Stimulated activated CD4-positive, alpha-beta T cell treated with anti-CD3 and anti-CD28 coated beads, TNF-alpha, amount 100 ng/mL, for 4 hours (primary cell): ENCODE measurements around the gene TSPAN7.

ENCODE experiments used
- DNase-seq, 3 experiments: peaks; one replicate each; pipeline ENCODE4 v3.0.0-alpha.2; 2020; ENCODE audit warnings: low read depth in 3 of 3

The TSPAN7 gene

DNA sequence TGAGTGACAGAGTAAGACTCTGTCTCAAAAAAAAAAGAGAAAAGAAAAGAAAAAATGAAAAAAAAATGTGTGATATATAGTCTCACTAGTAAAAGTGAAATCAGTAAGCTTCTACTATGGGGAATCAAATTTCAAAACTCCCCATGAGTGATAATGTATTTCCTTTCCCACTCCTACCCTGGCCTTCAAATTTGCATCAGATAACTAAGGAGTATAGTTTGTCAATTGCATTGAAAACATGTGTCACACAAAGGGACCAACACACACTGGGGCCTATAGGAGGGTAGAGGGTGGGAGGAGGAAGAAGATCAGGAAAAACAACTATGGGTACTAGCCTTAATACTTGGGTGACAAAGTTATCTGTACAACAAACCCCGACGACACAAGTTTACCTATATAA, 118.4 kb downstream of the TSPAN7 start:
- no peak for DNase-seq

GRCh38 chrX:38682095-38682494, 120.8 kb downstream of the TSPAN7 start:
- DNase-seq, result no peak

- DNase-seq, result no peak
Observed at GRCh38 chrX:38692961-38693360, 131.6 kb downstream of the TSPAN7 start.

GRCh38 chrX:38694394-38694793, 133.1 kb downstream of the TSPAN7 start:
- DNase-seq, result no peak

DNA sequence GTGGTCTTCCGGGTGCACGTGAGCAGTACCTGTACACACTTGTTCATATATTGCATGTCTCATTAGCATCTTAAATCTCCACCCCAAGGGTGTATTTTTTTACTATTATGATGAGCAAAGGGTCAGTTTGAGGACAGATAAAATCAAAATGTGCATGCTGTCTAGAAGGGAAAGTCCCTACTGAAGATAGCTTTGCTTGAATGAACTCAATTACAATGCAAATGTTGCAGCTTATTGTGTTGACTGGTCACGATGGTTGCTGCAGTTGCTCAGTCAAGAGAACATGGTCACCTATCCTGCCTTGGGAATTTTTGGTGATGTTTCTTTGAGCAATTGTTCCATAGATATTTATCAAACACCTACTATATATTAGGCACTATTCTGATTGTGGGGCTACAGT, 136.1 kb downstream of the TSPAN7 start:
- no peak for DNase-seq

DNA sequence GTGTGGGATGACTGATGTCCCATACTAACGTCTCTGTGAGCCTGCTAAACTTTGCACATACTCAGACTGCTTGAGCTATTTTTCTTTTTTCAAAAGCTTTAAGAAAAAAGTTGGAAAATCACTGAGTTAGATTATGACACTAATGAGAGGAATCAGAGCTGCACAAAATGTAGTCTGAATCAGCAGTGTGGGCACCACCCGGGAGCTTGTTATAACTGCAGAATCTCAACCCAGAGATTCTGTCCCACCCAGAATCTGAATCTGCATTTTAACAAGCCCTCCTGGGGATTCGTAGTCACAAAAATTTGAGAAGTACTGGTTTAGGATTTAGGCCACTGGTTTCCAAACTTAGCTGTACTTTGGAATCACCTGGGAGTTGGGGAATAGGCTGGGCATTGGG, 137.8 kb downstream of the TSPAN7 start:
- no peak for DNase-seq

DNA sequence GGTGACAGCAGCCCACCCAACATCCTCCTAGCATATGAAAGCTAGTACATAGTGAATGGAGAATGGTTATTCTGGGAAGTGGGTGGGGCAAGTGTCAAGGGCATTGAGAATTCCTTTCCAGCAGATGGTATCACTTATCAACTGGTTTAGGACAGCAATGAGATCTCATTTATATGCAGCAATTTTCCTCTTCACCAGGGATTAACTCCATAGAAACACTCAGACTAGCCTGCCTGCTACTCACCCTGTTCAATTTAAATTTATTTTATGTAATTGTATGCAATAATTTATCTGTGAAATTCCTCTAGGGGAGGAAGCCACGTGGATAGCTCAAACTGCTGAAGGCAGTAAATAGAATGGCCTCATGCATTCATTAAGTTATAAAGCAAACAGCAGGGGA, 138.4 kb downstream of the TSPAN7 start:
- no peak for DNase-seq

DNA sequence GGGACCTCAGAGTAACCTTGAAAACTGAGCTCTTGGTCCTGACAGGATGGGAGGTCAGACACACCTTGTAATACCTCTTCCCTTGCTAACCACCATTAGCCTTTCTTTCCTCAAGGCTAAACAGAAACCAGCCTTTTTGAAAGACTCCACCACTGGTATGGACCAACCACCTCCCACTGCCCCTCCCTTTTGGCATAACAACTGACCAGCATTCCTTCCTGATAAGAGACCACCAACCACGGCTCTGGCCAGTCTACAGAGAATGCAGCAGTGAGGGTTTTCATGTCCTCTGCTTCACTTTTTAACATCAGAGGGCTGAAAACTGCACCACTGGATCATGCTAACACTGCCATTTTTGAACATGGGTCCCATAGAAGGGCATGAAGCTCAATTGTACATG, 139.7 kb downstream of the TSPAN7 start:
- no peak for DNase-seq

- no peak for DNase-seq
Observed at GRCh38 chrX:38704146-38704882, 143.0 kb downstream of the TSPAN7 start.

DNA sequence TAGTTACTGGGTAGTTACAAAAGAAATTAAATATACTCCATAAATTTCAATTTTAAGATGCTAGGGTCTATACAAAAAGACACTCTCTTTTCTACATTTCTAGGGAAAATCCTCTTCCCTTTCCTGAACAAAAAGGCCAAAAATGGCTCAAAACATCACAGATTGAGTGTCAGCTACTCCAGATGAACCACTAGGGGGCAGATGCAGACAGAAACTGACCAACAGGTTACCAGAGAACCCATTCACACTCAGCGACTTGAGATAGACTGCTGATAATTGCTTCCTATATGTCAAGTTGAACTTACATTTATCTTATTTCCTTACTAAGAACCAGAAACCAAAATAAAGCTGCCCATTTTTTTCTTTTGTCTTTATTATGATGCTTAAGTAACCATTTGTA, 156.5 kb downstream of the TSPAN7 start:
- no peak for DNase-seq

- no peak for DNase-seq
Observed at GRCh38 chrX:38718311-38718710, 157.0 kb downstream of the TSPAN7 start.

DNA sequence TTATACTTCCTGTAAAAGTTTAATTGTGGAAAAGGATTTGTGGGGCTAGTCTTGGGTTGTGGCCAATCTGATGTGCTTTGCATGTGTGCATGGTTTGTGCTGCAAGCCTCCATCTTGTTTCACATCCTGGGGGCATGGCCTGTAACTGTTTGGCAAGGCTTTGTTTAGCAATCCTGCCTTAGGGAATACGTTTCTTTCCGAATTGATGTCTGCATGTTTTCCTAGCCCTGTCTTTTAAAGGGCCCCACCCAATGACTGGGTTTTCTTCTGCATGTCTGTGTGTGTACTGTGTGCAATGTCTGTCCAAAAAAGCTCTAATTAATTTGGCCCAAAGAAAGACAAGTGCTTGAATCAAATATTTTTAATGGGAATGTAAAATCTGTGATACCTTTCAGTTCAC, 165.3 kb downstream of the TSPAN7 start:
- no peak for DNase-seq

DNA sequence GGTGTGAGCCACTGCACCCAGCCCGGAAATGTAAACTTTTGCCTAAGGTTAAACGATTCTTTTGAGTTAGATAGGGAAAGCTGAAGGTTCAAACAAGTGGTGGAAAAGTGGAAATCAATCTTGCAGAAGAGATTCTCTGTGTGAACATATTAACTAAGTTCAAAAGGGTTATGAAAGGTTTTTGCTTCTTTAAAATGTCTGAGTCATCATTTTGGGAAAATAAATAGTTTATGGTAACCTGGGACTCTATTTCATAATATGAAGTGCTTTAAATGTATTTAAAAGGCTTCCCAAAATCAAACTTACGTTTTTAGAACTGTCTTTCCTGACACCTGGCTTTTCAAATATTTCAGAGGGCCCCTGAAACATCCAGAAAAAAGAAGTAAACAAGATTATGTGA, 166.3 kb downstream of the TSPAN7 start:
- no peak for DNase-seq

- DNase-seq, result no peak
Observed at GRCh38 chrX:38732866-38733265, 171.5 kb downstream of the TSPAN7 start.
